Adipose tissue (tissue), 3 donors: ENCODE data around the gene SUSD4. TPM values are rescaled to one million over a fixed set of nuclear protein-coding genes. Genes with fewer than 3 reads are reported as not detected.
"Not testable (repeated sequence)": the region's sequence is repeated elsewhere in the genome, so short reads cannot be mapped to it uniquely, and the experiment has no call there.

ENCODE experiments used
- H3K27ac ChIP-seq: one replicate; pipeline ENCODE4 v1.5.1; 2013; ENCODE audit warnings: low read depth, low read length
- WGBS, 3 donors: extraction: QIAGEN DNeasy Blood & Tissue Kit; methylation state at CpG; one replicate each; pipeline ENCODE4 v1.1.7; 2013; 5-methylcytosine and 5-hydroxymethylcytosine counted together
- polyA plus RNA-seq, 3 donors: library from polyadenylated mRNA; stranded (reverse); fragments of 200-250 nt; gene quantifications; one replicate each; pipeline ENCODE4 v1.2.3, GENCODE V29; 2013
- donor health status: healthy with polysubstance abuse.
- donor health status: Bipolar disorder and iron deficiency.
- donor health status: healthy.

The SUSD4 gene
- polyA plus RNA-seq, 3 donors, result 0.91 to 6.8 (median 5.6) TPM

DNA sequence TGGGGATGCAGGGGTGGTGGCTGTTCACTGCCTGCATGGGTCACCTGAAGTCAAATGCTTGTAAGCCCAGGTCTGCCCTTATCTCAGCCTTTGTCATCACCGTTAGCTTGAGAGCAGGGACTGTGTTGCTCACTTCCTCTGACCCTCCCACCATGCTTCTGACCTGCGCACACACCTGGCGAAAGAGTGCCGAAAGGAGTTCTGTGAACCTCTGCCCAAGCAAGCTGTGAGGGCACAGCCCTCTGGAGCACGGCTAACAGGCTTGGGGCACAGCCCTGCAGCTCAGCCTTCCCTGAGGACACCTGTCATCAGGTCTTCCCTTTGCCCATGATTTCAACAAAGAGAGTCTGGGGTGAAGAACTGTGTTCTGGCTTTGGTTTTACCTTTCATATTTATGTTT lies 93.8 kb downstream of the SUSD4 start:
- 74 to 93% (median 93%) methylated on average over 5 of the region's 5 CpGs for WGBS, 3 donors

GRCh38 chr1:223269006-223269405 lies 95.0 kb downstream of the SUSD4 start:
- WGBS, 3 donors, result 24 to 72% (median 72%) methylated on average over 4 of the region's 4 CpGs
- no peak overlapping the region for H3K27ac ChIP-seq

More for the DNA sequence above, 93.8 kb downstream of the SUSD4 start:
- H3K27ac ChIP-seq, result no peak overlapping the region

- H3K27ac ChIP-seq, result no peak overlapping the region
- WGBS, 3 donors, result 50 to 69% (median 54%) methylated on average over 3 of the region's 3 CpGs
Observed at GRCh38 chr1:223266632-223267172, 97.3 kb downstream of the SUSD4 start.

DNA sequence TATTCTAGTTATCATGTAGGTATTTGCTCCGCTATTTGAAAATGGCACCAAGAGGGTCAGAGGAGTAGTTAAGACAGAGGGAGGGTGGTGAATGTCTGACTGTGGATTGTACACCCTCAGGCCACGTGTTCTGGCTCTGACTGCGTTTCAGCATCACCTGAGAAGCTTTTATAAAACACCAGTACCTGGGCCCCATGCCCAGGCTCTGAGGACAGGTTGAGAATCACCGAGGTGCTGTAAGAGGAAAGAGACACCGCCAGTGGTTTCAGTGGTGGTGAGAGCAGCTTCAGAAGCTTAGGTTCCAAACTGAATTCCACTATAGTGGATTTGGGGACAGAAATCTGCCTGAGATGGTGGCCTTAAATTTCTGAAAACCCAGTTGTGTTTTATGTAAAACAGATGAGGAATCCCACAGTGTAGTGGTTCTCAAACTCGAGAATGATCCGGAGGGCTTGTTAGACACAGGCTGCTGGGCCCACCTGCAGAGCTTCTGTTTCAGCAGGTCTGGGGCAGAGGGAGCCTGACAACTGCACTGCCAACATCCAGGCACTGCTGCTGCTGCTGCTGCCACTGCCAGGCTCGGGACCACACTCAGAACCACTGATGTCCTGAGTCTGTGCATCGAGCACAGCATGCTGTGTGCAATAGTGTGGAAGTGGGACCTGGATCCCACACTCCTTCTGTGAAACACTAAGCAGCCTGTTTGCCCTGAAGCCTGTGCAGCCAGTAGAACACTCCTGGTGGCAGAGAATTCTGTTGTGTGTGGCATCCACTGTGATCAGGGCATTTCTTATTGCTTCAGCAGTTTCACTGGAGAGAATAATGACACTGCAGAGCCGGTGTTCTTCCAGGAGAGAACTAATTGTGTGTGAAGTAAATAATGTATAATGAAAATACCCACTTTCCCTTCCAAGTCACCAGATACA lies 98.7 kb downstream of the SUSD4 start:
- WGBS, 3 donors, result 85 to 92% (median 86%) methylated on average over 10 of the region's 10 CpGs
- H3K27ac ChIP-seq, result no peak overlapping the region

DNA sequence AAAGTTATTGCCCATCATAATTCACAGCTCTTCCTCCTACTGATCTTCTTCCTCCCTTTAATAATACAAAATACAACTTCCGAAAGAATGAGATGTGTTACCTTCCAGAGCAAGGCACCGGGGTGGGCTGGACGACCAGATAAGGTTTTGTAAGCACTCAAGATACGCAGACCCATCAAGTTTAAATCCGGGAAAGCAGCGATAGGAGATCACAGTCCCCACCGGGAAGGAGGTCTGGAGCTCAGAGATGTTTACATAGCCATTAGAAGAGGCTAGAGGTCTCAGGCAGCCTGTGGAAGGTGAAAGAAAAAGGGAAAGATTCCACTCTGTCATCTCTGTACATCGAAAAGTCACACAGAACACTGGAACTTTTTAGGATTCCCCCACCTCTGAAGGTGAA lies 99.4 kb downstream of the SUSD4 start:
- no peak overlapping the region for H3K27ac ChIP-seq
- WGBS, 3 donors, result 57 to 84% (median 64%) methylated on average over 8 of the region's 8 CpGs

- H3K27ac ChIP-seq, result no peak overlapping the region
- 83 to 92% (median 92%) methylated on average over 3 of the region's 3 CpGs for WGBS, 3 donors
Observed at GRCh38 chr1:223261914-223262313, 102.1 kb downstream of the SUSD4 start.

DNA sequence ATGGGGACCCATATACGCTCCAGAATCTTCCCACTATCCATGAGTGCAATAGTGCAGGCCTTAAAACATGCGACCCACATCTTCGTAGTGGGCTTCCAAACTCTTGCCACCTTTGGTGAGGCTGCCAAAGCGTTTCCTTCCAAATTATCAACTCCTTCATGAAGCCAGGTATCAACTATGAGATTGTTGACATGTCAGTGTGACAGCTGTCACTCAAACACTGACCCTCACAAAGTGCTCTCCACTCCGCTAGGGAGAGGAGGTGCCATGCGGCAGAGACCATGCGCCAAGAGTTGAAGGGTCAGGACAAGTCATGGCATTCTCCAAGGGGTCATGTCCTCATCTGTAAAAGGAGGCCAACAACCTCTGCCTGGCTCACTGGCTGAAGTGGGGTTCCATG lies 103.3 kb downstream of the SUSD4 start:
- H3K27ac ChIP-seq, result no peak overlapping the region
- WGBS, 3 donors, result 94 to 98% (median 94%) methylated on average over 7 of the region's 7 CpGs

GRCh38 chr1:223259462-223259861 lies 104.5 kb downstream of the SUSD4 start:
- 86 to 92% (median 89%) methylated on average over 3 of the region's 3 CpGs for WGBS, 3 donors
- no peak overlapping the region for H3K27ac ChIP-seq

DNA sequence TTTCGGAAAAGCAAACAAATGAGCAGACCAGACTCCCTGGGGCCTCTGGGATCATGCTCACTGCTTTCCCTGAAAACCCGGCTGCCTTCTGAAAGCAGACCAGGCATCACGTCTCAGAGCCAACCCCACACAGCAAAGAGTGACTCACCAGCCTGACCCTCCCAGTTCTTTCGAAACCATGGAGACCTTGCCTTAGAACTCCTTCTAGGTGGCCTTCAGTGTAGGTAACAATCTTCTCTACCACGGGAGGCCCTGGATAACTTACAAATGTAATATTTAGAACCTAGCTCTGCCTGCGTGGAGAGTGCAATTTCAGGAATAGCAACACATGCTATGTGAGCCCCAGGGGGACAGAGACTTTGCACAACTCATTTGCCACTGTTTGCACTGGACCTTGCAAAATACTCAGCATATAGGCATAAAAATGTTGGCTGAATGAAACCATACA lies 105.2 kb downstream of the SUSD4 start:
- H3K27ac ChIP-seq, result no peak overlapping the region
- WGBS, 3 donors, result 57 to 77% (median 70%) methylated on average over 6 of the region's 6 CpGs

DNA sequence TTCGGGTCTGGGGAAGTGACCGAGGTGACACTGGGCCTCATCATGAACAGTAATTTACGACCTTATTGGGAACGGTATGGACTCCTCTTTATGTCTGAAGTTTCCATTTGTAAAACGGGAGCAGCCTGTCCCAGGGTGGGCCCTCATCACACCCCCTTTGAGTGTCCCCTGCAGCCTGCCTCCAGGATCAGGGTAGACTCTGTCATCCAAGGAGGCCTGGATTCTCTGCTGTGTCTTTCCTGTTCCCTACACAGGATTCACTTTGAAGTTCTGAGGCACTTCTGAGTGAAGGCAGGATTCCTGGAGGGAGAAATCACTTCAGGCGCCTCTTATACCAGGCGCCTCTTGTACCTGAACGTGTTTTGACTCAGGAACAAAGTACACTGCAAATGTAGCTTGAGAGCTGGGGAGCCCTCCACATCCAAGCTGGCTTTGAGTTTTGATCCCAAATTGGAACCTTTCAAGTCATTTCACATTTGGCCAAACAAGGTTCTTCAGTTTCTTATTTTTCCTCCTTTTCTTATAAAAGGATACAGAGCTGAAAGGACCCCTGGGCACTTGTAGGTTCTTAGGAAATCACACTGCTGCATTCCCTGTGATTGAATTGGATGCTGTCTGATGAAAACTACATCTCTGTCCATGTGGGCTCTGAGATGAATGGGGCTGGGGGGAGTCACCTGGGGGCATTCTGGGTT lies 106.0 kb downstream of the SUSD4 start:
- no peak overlapping the region for H3K27ac ChIP-seq
- 84 to 90% (median 89%) methylated on average over 8 of the region's 8 CpGs for WGBS, 3 donors

DNA sequence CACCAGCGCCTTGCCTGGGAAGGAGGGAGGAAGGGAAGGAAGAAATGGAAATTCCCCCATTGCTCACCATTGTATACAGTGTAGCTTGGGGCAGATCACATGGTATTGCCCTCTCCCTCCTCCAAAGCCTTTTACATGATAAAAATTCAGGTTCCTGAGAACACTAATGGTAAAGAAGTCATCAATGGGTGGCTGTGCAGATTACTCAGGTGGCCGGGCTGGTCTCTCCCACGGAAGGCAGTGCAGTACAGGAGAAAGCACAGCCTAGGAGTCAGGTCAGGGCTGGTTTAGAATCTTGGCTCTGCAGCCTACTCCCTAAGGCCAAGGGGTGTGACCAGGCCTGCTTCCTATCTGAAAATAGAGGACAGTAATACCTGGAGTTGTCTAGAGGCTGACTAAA lies 107.9 kb downstream of the SUSD4 start:
- WGBS, 3 donors, result 92 to 98% (median 92%) methylated on average over 3 of the region's 3 CpGs
- H3K27ac ChIP-seq, result no peak overlapping the region

DNA sequence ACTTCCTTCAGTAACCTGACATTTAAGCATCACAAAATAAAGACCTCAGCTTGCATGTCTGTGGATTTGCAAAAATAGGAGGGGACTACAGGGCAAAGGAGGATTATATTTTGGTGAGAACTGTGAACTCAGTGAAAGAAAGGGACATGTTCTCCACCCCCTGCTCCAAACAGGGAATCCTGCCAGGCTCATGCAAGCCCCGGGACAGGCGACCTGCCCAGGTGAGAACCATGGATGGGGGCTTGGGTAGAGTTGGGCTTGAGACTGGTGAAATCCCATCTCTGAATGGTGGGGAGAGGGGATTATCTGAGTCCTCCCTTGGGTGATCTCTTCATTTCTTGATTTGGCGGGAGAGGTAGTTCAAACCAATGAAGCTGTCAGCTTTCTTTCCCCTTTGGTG lies 110.1 kb downstream of the SUSD4 start:
- WGBS, 3 donors, result 75 to 90% (median 86%) methylated on average over 3 of the region's 3 CpGs
- H3K27ac ChIP-seq, result no peak overlapping the region

DNA sequence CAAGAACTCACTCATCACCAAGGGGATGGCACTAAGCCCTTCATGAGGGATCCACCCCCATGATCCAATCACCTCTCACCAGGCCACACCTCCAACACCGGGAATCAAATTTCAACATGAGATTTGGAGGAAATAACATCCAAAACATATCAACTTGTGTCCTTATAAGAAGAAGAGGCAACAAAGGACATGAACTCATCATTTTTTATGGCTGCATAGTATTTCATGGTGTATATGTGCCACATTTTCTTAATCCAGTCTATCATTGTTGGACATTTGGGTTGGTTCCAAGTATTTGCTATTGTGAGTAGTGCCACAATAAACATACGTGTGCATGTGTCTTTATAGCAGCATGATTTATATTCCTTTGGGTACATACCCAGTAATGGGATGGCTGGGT lies 112.6 kb downstream of the SUSD4 start:
- WGBS, 3 donors, result 85 to 89% (median 86%) methylated on average over 2 of the region's 2 CpGs
- H3K27ac ChIP-seq, result not testable (repeated sequence)

DNA sequence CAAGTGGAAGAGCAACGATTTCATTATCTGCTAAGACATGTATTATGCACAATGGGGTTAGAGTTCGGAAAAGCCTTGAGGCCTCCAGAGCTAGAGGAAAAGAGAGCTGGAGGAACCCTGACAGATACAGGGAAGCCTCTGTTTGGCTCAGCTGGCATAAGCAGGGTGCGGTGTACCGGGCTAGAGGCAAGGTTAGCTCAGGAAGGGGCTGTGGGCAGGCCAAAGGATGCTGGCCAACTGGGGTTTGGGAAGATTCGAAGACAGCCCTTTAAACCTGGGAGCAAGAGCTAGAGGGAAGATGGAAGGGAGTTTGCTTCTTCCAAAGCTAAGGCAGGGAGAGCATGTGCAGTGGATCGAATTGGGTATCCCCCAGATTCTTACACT lies 113.4 kb downstream of the SUSD4 start:
- H3K27ac ChIP-seq, result no peak overlapping the region
- WGBS, 3 donors, result 79 to 92% (median 90%) methylated on average over 6 of the region's 6 CpGs

DNA sequence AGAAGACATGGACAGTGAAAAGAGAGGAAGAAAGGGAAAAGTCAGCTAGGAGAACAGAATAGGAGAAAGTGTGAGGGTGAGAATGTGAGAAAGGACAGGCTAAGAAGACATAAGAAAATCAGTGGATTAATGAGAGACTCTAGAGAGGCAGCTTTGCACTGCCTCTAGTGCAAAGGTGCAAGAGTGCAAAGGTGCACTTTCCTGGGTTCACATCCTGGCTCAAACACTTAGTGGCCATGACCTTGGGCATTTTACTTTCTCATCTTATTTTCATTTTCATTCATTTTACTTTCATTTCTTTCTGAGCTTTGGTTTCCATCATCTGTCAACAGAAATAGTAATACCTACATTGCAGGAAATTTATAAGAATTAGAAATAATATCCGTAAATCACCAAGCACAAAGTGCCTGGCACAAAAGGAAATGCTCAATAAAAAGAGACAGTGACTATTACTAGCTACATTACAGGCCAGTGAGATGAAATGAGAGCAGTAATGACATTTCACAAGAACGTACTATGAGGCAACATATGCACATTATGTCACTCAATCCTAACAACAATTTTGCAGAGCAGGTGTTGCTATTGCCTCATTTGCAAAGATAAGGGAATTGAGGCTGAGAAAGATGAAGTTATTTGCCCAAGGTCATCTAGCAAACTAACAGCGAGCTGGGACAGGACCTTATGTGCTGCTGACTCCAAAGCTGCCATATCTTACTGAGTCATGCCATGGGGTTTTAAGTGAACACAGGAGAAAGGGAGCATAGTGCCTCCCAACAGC lies 113.9 kb downstream of the SUSD4 start:
- no peak overlapping the region for H3K27ac ChIP-seq
- 48 to 71% (median 58%) methylated on average over 3 of the region's 3 CpGs for WGBS, 3 donors

DNA sequence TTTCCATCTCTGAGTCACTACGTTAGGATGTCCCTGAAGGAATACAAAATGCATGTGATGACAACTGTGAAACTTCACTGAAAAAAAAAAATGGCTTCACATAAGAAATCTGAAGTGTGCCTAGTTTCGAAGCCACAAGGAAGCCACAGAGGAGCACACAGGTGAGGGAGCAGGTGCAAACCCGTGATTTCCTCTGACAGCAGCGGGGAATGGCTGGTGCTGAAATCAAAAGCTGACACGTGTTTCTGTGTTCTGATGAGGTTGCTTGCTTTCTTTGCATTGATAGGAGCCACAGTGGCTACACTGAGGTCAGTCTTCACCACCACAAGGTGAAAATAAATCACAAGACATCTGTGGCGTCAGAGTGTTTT lies 115.2 kb downstream of the SUSD4 start:
- 78 to 84% (median 82%) methylated on average over 6 of the region's 6 CpGs for WGBS, 3 donors
- H3K27ac ChIP-seq, result no peak overlapping the region

GRCh38 chr1:223248001-223248769 lies 115.8 kb downstream of the SUSD4 start:
- 63 to 75% (median 67%) methylated on average over 6 of the region's 6 CpGs for WGBS, 3 donors
- H3K27ac ChIP-seq, result no peak overlapping the region
